GM23338 (cell line): Measurements from ENCODE around the gene GJA4. TPM values are rescaled to one million over a fixed set of nuclear protein-coding genes. Genes with fewer than 3 reads are reported as not detected.

Experiments
- ATAC-seq: fragments of 200-7000 bp; cut with Tn5 transposase; 3 replicates; pipeline ENCODE4 v1.9.1; 2020
- DNase-seq: peaks from one replicate; pipeline ENCODE4 v3.0.0-alpha.2; 2015; ENCODE audit warnings: low spot score
- H2AFZ ChIP-seq: fragments of 200-600 bp; sonication (generic); 2 replicates; pipeline ENCODE4 v1.8.0; 2016; ENCODE audit warnings: antibody characterized with exemption, mild to moderate bottlenecking, moderate library complexity
- H3F3A ChIP-seq: fragments of 200-600 bp; sonication (generic); replicated peaks from 2 replicates; pipeline ENCODE4 v1.8.0; 2017; ENCODE audit warnings: antibody characterized with exemption, mixed run types, low read depth
- H3K27ac ChIP-seq: fragments of 200-600 bp; sonication (generic); 2 replicates; pipeline ENCODE4 v1.6.1; 2016; ENCODE audit warnings: low read depth
- H3K27me3 ChIP-seq: fragments of 200-600 bp; sonication (generic); 2 replicates; pipeline ENCODE4 v1.8.0; 2016; ENCODE audit warnings: mild to moderate bottlenecking, mixed run types, moderate library complexity; ENCODE audit not compliant: insufficient read depth
- H3K36me3 ChIP-seq: fragments of 200-600 bp; sonication (generic); 2 replicates; pipeline ENCODE4 v1.8.0; 2016; ENCODE audit warnings: mild to moderate bottlenecking; ENCODE audit not compliant: insufficient read depth
- H3K4me1 ChIP-seq: fragments of 200-600 bp; sonication (generic); 2 replicates; pipeline ENCODE4 v1.8.0; 2016; ENCODE audit warnings: mild to moderate bottlenecking, moderate library complexity; ENCODE audit not compliant: insufficient read depth
- H3K4me2 ChIP-seq: fragments of 200-600 bp; sonication (generic); 2 replicates; pipeline ENCODE4 v1.7.1; 2017; ENCODE audit warnings: mixed run types
- H3K4me3 ChIP-seq: fragments of 200-600 bp; sonication (generic); 2 replicates; pipeline ENCODE4 v1.6.1; 2016; ENCODE audit warnings: mixed run types
- H3K79me2 ChIP-seq: fragments of 200-600 bp; sonication (generic); replicated peaks from 2 replicates; pipeline ENCODE4 v1.8.0; 2017; ENCODE audit warnings: mild to moderate bottlenecking; ENCODE audit not compliant: insufficient read depth
- H3K9me2 ChIP-seq: fragments of 200-600 bp; sonication (generic); 2 replicates; pipeline ENCODE4 v1.8.0; 2017; ENCODE audit not compliant: insufficient read depth
- H4K20me1 ChIP-seq: fragments of 200-600 bp; sonication (generic); replicated peaks from 2 replicates; pipeline ENCODE4 v1.8.0; 2017; ENCODE audit warnings: mild to moderate bottlenecking; ENCODE audit not compliant: insufficient read depth
- H3K27ac Mint-ChIP-seq: 2 replicates; pipeline ENCODE4 v1.8.0; 2020; ENCODE audit warnings: inconsistent platforms, mild to moderate bottlenecking, moderate library complexity, mixed read lengths
- H3K27me3 Mint-ChIP-seq: 3 replicates; pipeline ENCODE4 v1.8.0; 2022; ENCODE audit warnings: low read depth, mild to moderate bottlenecking, moderate library complexity, mixed read lengths, inconsistent platforms; ENCODE audit not compliant: insufficient read depth, poor library complexity
- H3K36me3 Mint-ChIP-seq: 3 replicates; pipeline ENCODE4 v1.8.0; 2021; ENCODE audit warnings: low read depth, mild to moderate bottlenecking, inconsistent platforms, moderate library complexity, mixed read lengths
- H3K4me1 Mint-ChIP-seq: 3 replicates; pipeline ENCODE4 v1.8.0; 2020; ENCODE audit warnings: mild to moderate bottlenecking, inconsistent platforms, mixed read lengths
- H3K4me3 Mint-ChIP-seq: 3 replicates; pipeline ENCODE4 v1.8.0; 2021; ENCODE audit warnings: moderate library complexity, mild to moderate bottlenecking, inconsistent platforms, mixed read lengths
- H3K9me3 Mint-ChIP-seq: 3 replicates; pipeline ENCODE4 v1.8.0; 2020; ENCODE audit warnings: moderate library complexity, mild to moderate bottlenecking, inconsistent platforms, mixed read lengths
- CREB1 ChIP-seq: fragments of 250-450 bp; sonication (Bioruptor Pico); IDR thresholded peaks from 2 replicates; pipeline ENCODE4 v1.5.0; 2020; ENCODE audit warnings: low read depth, mild to moderate bottlenecking, moderate library complexity
- CTCF ChIP-seq, 2 experiments: fragments of 200-600 bp in 1 of 2; sonication (generic) in 1 of 2; conservative IDR thresholded peaks; 2 replicates each; pipeline versions ENCODE4 v1.5.1 to v1.6.1; 2016 to 2017; ENCODE audit warnings: antibody characterized with exemption in 2 of 2, low read depth in 2 of 2, mild to moderate bottlenecking in 2 of 2, moderate library complexity in 1 of 2
- EZH2 ChIP-seq: fragments of 200-600 bp; sonication (generic); IDR thresholded peaks from one replicate; pipeline ENCODE4 v1.8.0; 2017; ENCODE audit warnings: antibody characterized with exemption, mild to moderate bottlenecking, low read depth; ENCODE audit not compliant: unreplicated experiment
- JUNB ChIP-seq: IDR thresholded peaks from one replicate; pipeline ENCODE4 v1.6.1; 2016; ENCODE audit warnings: antibody characterized with exemption; ENCODE audit not compliant: unreplicated experiment
- NANOG ChIP-seq: IDR thresholded peaks from 2 replicates; pipeline ENCODE4 v1.6.1; 2016; ENCODE audit warnings: antibody characterized with exemption, borderline replicate concordance
- POLR2AphosphoS5 ChIP-seq: IDR thresholded peaks from 2 replicates; pipeline ENCODE4 v1.6.1; 2016; ENCODE audit warnings: antibody characterized with exemption, low read depth
- REST ChIP-seq: IDR thresholded peaks from one replicate; pipeline ENCODE4 v1.6.1; 2018; ENCODE audit warnings: antibody characterized with exemption; ENCODE audit not compliant: unreplicated experiment
- ZNF114 ChIP-seq: fragments of 250-450 bp; sonication (Bioruptor Pico); IDR thresholded peaks from 2 replicates; pipeline ENCODE4 v1.5.0; 2020; ENCODE audit warnings: mild to moderate bottlenecking, moderate library complexity
- ZNF331 ChIP-seq: fragments of 250-450 bp; sonication (Bioruptor Pico); IDR thresholded peaks from 2 replicates; pipeline ENCODE4 v1.5.0; 2020; ENCODE audit warnings: low read depth, mild to moderate bottlenecking, moderate library complexity
- ZNF462 ChIP-seq: fragments of 250-450 bp; sonication (Bioruptor Pico); IDR thresholded peaks from 2 replicates; pipeline ENCODE4 v1.5.0; 2020; ENCODE audit warnings: mild to moderate bottlenecking, moderate library complexity
- polyA plus RNA-seq: library from polyadenylated mRNA; unstranded; fragments of >200 nt; fragmentation: Nextera tagmentation; extraction: Ambion mirVana; gene quantifications from 2 replicates; pipeline ENCODE4 v1.2.1, GENCODE V29; 2016
- total RNA-seq: library from RNA; depleted of rRNA; stranded (reverse); fragments of >200 nt; shearing (Covaris generic); gene quantifications from 2 replicates; pipeline ENCODE4 v1.2.3, GENCODE V29; 2014

Gene GJA4
- total and polyA plus RNA-seq, 2 experiments from 2014 or later = 0.95 to 2.2 TPM

GRCh38 chr1:34794001-34794789, 1.4 kb downstream of the GJA4 start:
- H3K27me3 ChIP-seq = peaks cover 23% of the 10 kb centered on the region; the same call in 1 of the 2 replicates
- no peaks in the 10 kb centered on the region for H3F3A ChIP-seq
- no peaks in the 10 kb centered on the region for H3K36me3 ChIP-seq
- Mint-ChIP-seq H3K36me3 (no peaks in the 10 kb centered on the region; the same call in 2 of the 3 replicates), H3K9me3 (no peaks in the 10 kb centered on the region), H3K4me3 (no peak overlapping the region), H3K27ac (no peak overlapping the region), H3K4me1 (peaks cover 21% of the 10 kb centered on the region), H3K27me3 (peaks cover 27% of the 10 kb centered on the region)
- H3K4me1 ChIP-seq = no peaks in the 10 kb centered on the region; the same call in 1 of the 2 replicates
- H2AFZ ChIP-seq = no peak overlapping the region
- TF ChIP-seq REST = no peak
- no peak for TF ChIP-seq JUNB
- no peak for TF ChIP-seq ZNF331
- no peak for TF ChIP-seq POLR2AphosphoS5
- TF ChIP-seq CREB1 (CRISPR knock-in tag) = no peak
- no peak for TF ChIP-seq ZNF114
- no peak for TF ChIP-seq ZNF462 (CRISPR knock-in tag)
- TF ChIP-seq NANOG = no peak
- no peak for TF ChIP-seq EZH2
- TF ChIP-seq CTCF (conservative IDR thresholded peaks at IDR 0.05; ENCODE audit: low read depth in 2 of 2) = no peak
- H3K79me2 ChIP-seq = no peaks in the 10 kb centered on the region
- no peak overlapping the region for H3K4me3 ChIP-seq
- DNase-seq = no peak
- ATAC-seq = no peak
- H3K27ac ChIP-seq = no peak overlapping the region
- H3K9me2 ChIP-seq = 0 out of 2 replicates have a peak, but pooled peaks cover 4% of the 10 kb centered on the region
- no peaks in the 10 kb centered on the region for H4K20me1 ChIP-seq
- no peak overlapping the region for H3K4me2 ChIP-seq
